ENCODE results near the gene DEFB118.
"Not testable (repeated sequence)": the region's sequence is repeated elsewhere in the genome, so short reads cannot be mapped to it uniquely, and the experiment has no call there.

Gene DEFB118

GRCh38 chr20:31368301-31368700 is at the start of gene DEFB118:
Gene DEFB118, plus strand, starts transcription at chr20:31368601. Its CDS starts 50 bp downstream, at chr20:31368651.
- no peak within 1 kb of the TSS for H3K4me3 ChIP-seq (ENCODE audit: low read depth, low read length)
- TF ChIP-seq CTCF (IDR thresholded peaks at IDR 0.05; ENCODE audit: low read depth, low read length) = no peak

- no peak for TF ChIP-seq CTCF (IDR thresholded peaks at IDR 0.05; ENCODE audit: low read depth, low read length)
- no peak overlapping the region for H3K4me3 ChIP-seq (ENCODE audit: low read depth, low read length)
Measured at GRCh38 chr20:31322504-31322903, 45.9 kb upstream of the DEFB118 start.

GRCh38 chr20:31330893-31331292 is 37.5 kb upstream of the DEFB118 start:
- H3K4me3 ChIP-seq (ENCODE audit: low read depth, low read length) = no peak overlapping the region
- TF ChIP-seq CTCF (IDR thresholded peaks at IDR 0.05; ENCODE audit: low read depth, low read length) = no peak

GRCh38 chr20:31341470-31341869 is 26.9 kb upstream of the DEFB118 start:
- no peak for TF ChIP-seq CTCF (IDR thresholded peaks at IDR 0.05; ENCODE audit: low read depth, low read length)
- H3K4me3 ChIP-seq (ENCODE audit: low read depth, low read length) = no peak overlapping the region

- no peak overlapping the region for H3K4me3 ChIP-seq (ENCODE audit: low read depth, low read length)
- TF ChIP-seq CTCF (IDR thresholded peaks at IDR 0.05; ENCODE audit: low read depth, low read length) = no peak
Measured at GRCh38 chr20:31355981-31356380, 12.4 kb upstream of the DEFB118 start.

GRCh38 chr20:31363295-31363694 is 5.1 kb upstream of the DEFB118 start:
- no peak overlapping the region for H3K4me3 ChIP-seq (ENCODE audit: low read depth, low read length)
- no peak for TF ChIP-seq CTCF (IDR thresholded peaks at IDR 0.05; ENCODE audit: low read depth, low read length)

GRCh38 chr20:31364272-31364671 is 4.1 kb upstream of the DEFB118 start:
- not testable (repeated sequence) for H3K4me3 ChIP-seq (ENCODE audit: low read depth, low read length)

- H3K4me3 ChIP-seq (ENCODE audit: low read depth, low read length) = no peak overlapping the region
- no peak for TF ChIP-seq CTCF (IDR thresholded peaks at IDR 0.05; ENCODE audit: low read depth, low read length)
Measured at GRCh38 chr20:31374346-31374745, 5.9 kb downstream of the DEFB118 start.

All from WI38 (cell line).